HG03469 (cell line): Measurements from ENCODE around the gene MAP3K9.
"Not testable (repeated sequence)": the region's sequence is repeated elsewhere in the genome, so short reads cannot be mapped to it uniquely, and the experiment has no call there.

Experiments
- ATAC-seq: cut with Tn5 transposase; IDR thresholded peaks from one replicate; pipeline ENCODE4 v1.9.1; 2021; ENCODE audit warnings: mild to moderate bottlenecking, moderate library complexity, moderate number of reproducible peaks; ENCODE audit not compliant: unreplicated experiment

Gene MAP3K9

GRCh38 chr14:70726651-70727375 lies 82.5 kb downstream of the MAP3K9 start:
- no peak for ATAC-seq

- ATAC-seq = no peak
Measured at GRCh38 chr14:70724944-70725343, 84.4 kb downstream of the MAP3K9 start.

GRCh38 chr14:70724110-70724509 lies 85.2 kb downstream of the MAP3K9 start:
- ATAC-seq = no peak

GRCh38 chr14:70723276-70723675 lies 86.0 kb downstream of the MAP3K9 start:
- ATAC-seq = no peak

- ATAC-seq = no peak
Measured at GRCh38 chr14:70722418-70722817, 86.9 kb downstream of the MAP3K9 start.

- no peak for ATAC-seq
Measured at GRCh38 chr14:70721542-70721941, 87.8 kb downstream of the MAP3K9 start.

GRCh38 chr14:70718383-70719118 lies 90.8 kb downstream of the MAP3K9 start:
- ATAC-seq = no peak

- ATAC-seq = no peak
Measured at GRCh38 chr14:70716958-70717357, 92.4 kb downstream of the MAP3K9 start.

- no peak for ATAC-seq
Measured at GRCh38 chr14:70716483-70716882, 92.8 kb downstream of the MAP3K9 start.

- no peak for ATAC-seq
Measured at GRCh38 chr14:70714055-70714550, 95.2 kb downstream of the MAP3K9 start.

- no peak for ATAC-seq
Measured at GRCh38 chr14:70713511-70713916, 95.8 kb downstream of the MAP3K9 start.

- ATAC-seq = no peak
Measured at GRCh38 chr14:70713096-70713495, 96.2 kb downstream of the MAP3K9 start.

GRCh38 chr14:70711451-70711850 lies 97.9 kb downstream of the MAP3K9 start:
- no peak for ATAC-seq

GRCh38 chr14:70709726-70710382 lies 99.5 kb downstream of the MAP3K9 start:
- no peak for ATAC-seq

- ATAC-seq = no peak
Measured at GRCh38 chr14:70708717-70709570, 100.4 kb downstream of the MAP3K9 start.

GRCh38 chr14:70707138-70708038 lies 101.9 kb downstream of the MAP3K9 start:
- ATAC-seq = peak; percentile 58

- no peak for ATAC-seq
Measured at GRCh38 chr14:70706177-70706576, 103.1 kb downstream of the MAP3K9 start.

- no peak for ATAC-seq
Measured at GRCh38 chr14:70704960-70705359, 104.4 kb downstream of the MAP3K9 start.

GRCh38 chr14:70703621-70704168 lies 105.6 kb downstream of the MAP3K9 start:
- ATAC-seq = not testable (repeated sequence)
